Calu3 (cell line): ENCODE measurements around the gene NLRP12. TPM values are rescaled to one million over a fixed set of nuclear protein-coding genes. Genes with fewer than 3 reads are reported as not detected.

Experiments
- BruUV-seq: library from RNA; stranded (reverse); fragments of 400-500 nt; replicated peaks from 2 replicates; lab custom pipeline; 2021; lab: Mats Ljungman, UMichigan
- CTCF ChIA-PET: fragments of 300-600 bp; sonication (Branson Sonifier 250); formaldehyde crosslinking; loops from one replicate; lab custom pipeline; 2022; ENCODE audit warnings: antibody characterized with exemption; lab: Charles Lee
- DNase-seq: peaks from one replicate; pipeline ENCODE4 v3.0.0; 2022
- H3K27ac Mint-ChIP-seq: one replicate; pipeline ENCODE4 v1.8.0; 2022; ENCODE audit warnings: mixed read lengths; ENCODE audit not compliant: unreplicated experiment
- H3K27me3 Mint-ChIP-seq: one replicate; pipeline ENCODE4 v1.8.0; 2022; ENCODE audit warnings: mixed read lengths; ENCODE audit not compliant: unreplicated experiment
- H3K36me3 Mint-ChIP-seq: one replicate; pipeline ENCODE4 v1.8.0; 2022; ENCODE audit warnings: mild to moderate bottlenecking, moderate library complexity, mixed read lengths; ENCODE audit not compliant: insufficient read depth, unreplicated experiment
- H3K4me1 Mint-ChIP-seq: one replicate; pipeline ENCODE4 v1.8.0; 2022; ENCODE audit warnings: mild to moderate bottlenecking, low read depth, mixed read lengths; ENCODE audit not compliant: unreplicated experiment
- H3K4me3 Mint-ChIP-seq: one replicate; pipeline ENCODE4 v1.8.0; 2022; ENCODE audit warnings: mild to moderate bottlenecking, low read depth, moderate library complexity, mixed read lengths; ENCODE audit not compliant: unreplicated experiment
- H3K9me3 Mint-ChIP-seq: one replicate; pipeline ENCODE4 v1.8.0; 2022; ENCODE audit warnings: low read depth, mixed read lengths; ENCODE audit not compliant: unreplicated experiment
- CTCF ChIP-seq: fragments of 200-600 bp; IDR thresholded peaks from one replicate; pipeline ENCODE4 v1.8.0; 2022; ENCODE audit warnings: antibody characterized with exemption; ENCODE audit not compliant: unreplicated experiment
- intact Hi-C: fragments of 100-400 bp; cut with micrococcal nuclease; formaldehyde crosslinking; loops from one replicate; pipeline ENCODE4 v1.10.0; 2022; ENCODE audit not compliant: unreplicated experiment
- total RNA-seq: library from RNA; stranded (reverse); gene quantifications from 2 replicates; pipeline ENCODE4 v1.2.3, GENCODE V29; 2022

Gene NLRP12
- total RNA-seq, 1 experiment from 2014 or later: not detected

- intact Hi-C loops: loop anchor here (1.0 kb wide), 1 partner anchor 27 kb away; no protein-coding TSS in a partner anchor
- Mint-ChIP-seq H3K9me3 (no peaks in the 10 kb centered on the region), H3K4me1 (peaks cover 58% of the 10 kb centered on the region), H3K4me3 (peak overlapping the region; percentile 95), H3K27me3 (no peaks in the 10 kb centered on the region), H3K36me3 (peaks cover 100% of the 10 kb centered on the region), H3K27ac (peak overlapping the region; percentile 99)
- TF ChIP-seq CTCF: peak; percentile 32
- CTCF ChIA-PET: interaction anchor here (0.6 to 1.8 kb wide), 5 partner anchors 8 to 155 kb away, joined by 3 to 10 read pairs (median 4); partner anchors contain the start of gene PRKCG
- no TSS peak for BruUV-seq
- DNase-seq: peak; percentile 98
Measured at GRCh38 chr19:53868892-53869804, 45.0 kb upstream of the NLRP12 start.

- CTCF ChIA-PET: interaction anchor here (0.7 to 1.8 kb wide), 11 partner anchors 9 to 321 kb away, joined by 3 to 10 read pairs (median 4); partner anchors contain the start of genes MBOAT7 and PRKCG
- TF ChIP-seq CTCF: no peak
- BruUV-seq: TSS peak; percentile 79
- no peaks in the 10 kb centered on the region for H3K9me3 Mint-ChIP-seq
- H3K27ac Mint-ChIP-seq: peak overlapping the region; percentile 99
- peaks cover 58% of the 10 kb centered on the region for H3K4me1 Mint-ChIP-seq
- H3K36me3 Mint-ChIP-seq: peaks cover 97% of the 10 kb centered on the region
- peak overlapping the region; percentile 95 for H3K4me3 Mint-ChIP-seq
- no peaks in the 10 kb centered on the region for H3K27me3 Mint-ChIP-seq
- peak; percentile 73 for DNase-seq
- intact Hi-C loops: no loop called here
Measured at GRCh38 chr19:53868091-53868891, 44.2 kb upstream of the NLRP12 start.

- peak within 1 kb of the TSS; percentile 95 for H3K4me3 Mint-ChIP-seq
- CTCF ChIA-PET: interaction anchor here (0.6 to 1.8 kb wide), 11 partner anchors 10 to 322 kb away, joined by 3 to 10 read pairs (median 5); partner anchors contain the start of genes MBOAT7 and PRKCG
- H3K9me3 Mint-ChIP-seq: no peaks in the 10 kb centered on the region
Measured at GRCh38 chr19:53867225-53868090, 43.3 kb upstream of the NLRP12 start, which contains the start of gene MYADM. Gene MYADM, plus strand, starts transcription at chr19:53867883. Its CDS starts 5,647 bp downstream, at chr19:53873530.

More at GRCh38 chr19:53867225-53868090, 43.3 kb upstream of the NLRP12 start, which contains the start of gene MYADM:
- Mint-ChIP-seq H3K27ac (peak within 1 kb of the TSS; percentile 99), H3K4me1 (peaks cover 56% of the 10 kb centered on the region), H3K36me3 (peaks cover 92% of the 10 kb centered on the region), H3K27me3 (no peaks in the 10 kb centered on the region)
- no peak for TF ChIP-seq CTCF
- peak; percentile 100 for DNase-seq
- intact Hi-C loops: no loop called here
- BruUV-seq: no TSS peak
